HepG2 (cell line): ENCODE data around the gene PLD1. TPM values are rescaled to one million over a fixed set of nuclear protein-coding genes. Genes with fewer than 3 reads are reported as not detected.
A peak's percentile ranks its signal among the peaks of the same experiment; 100 is the strongest.

ENCODE experiments used
- ATAC-seq: fragments of 200-7000 bp; cut with Tn5 transposase; 3 replicates; pipeline ENCODE4 v1.9.1; 2020; ENCODE audit warnings: mild to moderate bottlenecking, moderate library complexity
- Bru-seq: library from RNA; stranded (reverse); fragments of 400-500 nt; gene quantifications from one replicate; lab custom pipeline; 2021; lab: Mats Ljungman, UMichigan
- BruChase-seq, 2 experiments: library from RNA; stranded (reverse); fragments of 400-500 nt; gene quantifications; one replicate each; lab custom pipeline; 2021; lab: Mats Ljungman, UMichigan
- BruUV-seq: library from RNA; stranded (reverse); fragments of 400-500 nt; replicated peaks from 2 replicates; lab custom pipeline; 2021; lab: Mats Ljungman, UMichigan
- CTCF ChIA-PET: fragments of 300-600 bp; formaldehyde crosslinking; extraction: SDS; loops from one replicate; lab custom pipeline; 2021; ENCODE audit warnings: low total read pairs, inconsistent platforms, low intra/inter-chr PET ratio; lab: Yijun Ruan, JAX
- POLR2A ChIA-PET: fragments of 350-600 bp; sonication (Branson Sonifier 250); formaldehyde crosslinking; loops from one replicate; lab custom pipeline; 2020; ENCODE audit warnings: antibody characterized with exemption, inconsistent platforms; lab: Yijun Ruan, JAX
- DNase-seq: peaks from one replicate; pipeline ENCODE4 v3.0.0-alpha.2; 2015; ENCODE audit warnings: low spot score
- FAIRE-seq: peaks from 3 replicates; lab custom pipeline; 2011; peaks lifted over from hg19 to GRCh38; lab: Jason Lieb, UNC
- H2AFZ ChIP-seq: one replicate; pipeline ENCODE4 v1.6.1; 2011; ENCODE audit warnings: low read length, inconsistent platforms
- H3K27ac ChIP-seq: fragments of 300-600 bp; 3 replicates; pipeline ENCODE4 v1.8.0; 2011; ENCODE audit warnings: mixed run types, mild to moderate bottlenecking, mixed read lengths, low read length, inconsistent platforms; ENCODE audit not compliant: insufficient read depth; ENCODE audit errors: extremely low read length
- H3K27me3 ChIP-seq, 2 experiments: fragments of 200-600 bp in 1 of 2; 2 replicates in 1 of 2; 3 replicates in 1 of 2; pipeline versions ENCODE4 v1.6.0 to v1.8.0; 2011; ENCODE audit warnings: low read length in 2 of 2, mild to moderate bottlenecking in 2 of 2, moderate library complexity in 2 of 2, inconsistent platforms in 1 of 2; ENCODE audit not compliant: insufficient read depth in 2 of 2, control insufficient read depth in 1 of 2
- H3K36me3 ChIP-seq, 2 experiments: fragments of 200-600 bp in 1 of 2; replicated peaks in 1 of 2; 2 replicates in 1 of 2; 3 replicates in 1 of 2; pipeline versions ENCODE4 v1.5.1 to v1.8.0; 2011; ENCODE audit warnings: low read length in 2 of 2, inconsistent platforms in 1 of 2; ENCODE audit not compliant: insufficient read depth in 2 of 2, control insufficient read depth in 1 of 2
- H3K4me1 ChIP-seq: 2 replicates; pipeline ENCODE4 v1.5.1; 2012; ENCODE audit warnings: low read length, inconsistent platforms; ENCODE audit not compliant: insufficient read depth
- H3K4me2 ChIP-seq: 2 replicates; pipeline ENCODE4 v1.6.0; 2011; ENCODE audit warnings: low read depth, low read length, inconsistent platforms
- H3K4me3 ChIP-seq, 3 experiments: fragments of 200-600 bp in 1 of 3; sonication (generic), shearing (Covaris generic) in 1 of 3; replicated peaks in 1 of 3; 2 replicates each; pipeline ENCODE4 v1.5.1; 2011 to 2016; ENCODE audit warnings: low read length in 3 of 3, inconsistent platforms in 2 of 3, low read depth in 2 of 3, mild to moderate bottlenecking in 2 of 3, control low read depth in 1 of 3, mixed read lengths in 1 of 3; ENCODE audit not compliant: insufficient read depth in 1 of 3
- H3K79me2 ChIP-seq: one replicate; pipeline ENCODE4 v1.6.1; 2011; ENCODE audit warnings: low read length, inconsistent platforms; ENCODE audit not compliant: insufficient read depth
- H3K9ac ChIP-seq: 2 replicates; pipeline ENCODE4 v1.6.0; 2011; ENCODE audit warnings: mild to moderate bottlenecking, low read depth, low read length, inconsistent platforms; ENCODE audit not compliant: insufficient read depth
- H3K9me3 ChIP-seq: 2 replicates; pipeline ENCODE4 v1.5.1; 2012; ENCODE audit warnings: mild to moderate bottlenecking, low read length
- H4K20me1 ChIP-seq: 2 replicates; pipeline ENCODE4 v1.6.0; 2011; ENCODE audit warnings: inconsistent platforms, mild to moderate bottlenecking, low read length, moderate library complexity; ENCODE audit not compliant: insufficient read depth
- HOXA7 ChIP-seq: sonication (generic); formaldehyde crosslinking; IDR thresholded peaks from 2 replicates; pipeline ENCODE4 v1.8.1; 2022; ENCODE audit warnings: mild to moderate bottlenecking, missing genetic modification reagents, moderate library complexity
- MAF1 ChIP-seq: sonication (generic); formaldehyde crosslinking; IDR thresholded peaks from 2 replicates; pipeline ENCODE4 v1.5.0; 2020; ENCODE audit warnings: missing genetic modification reagents, borderline replicate concordance
- MXD3 ChIP-seq: IDR thresholded peaks from 2 replicates; pipeline ENCODE4 v1.6.1; 2016; ENCODE audit warnings: mild to moderate bottlenecking, missing biosample characterization, missing genetic modification reagents
- RFX5 ChIP-seq: IDR thresholded peaks from 2 replicates; pipeline ENCODE4 v1.6.1; 2011; ENCODE audit warnings: low read depth, low read length, improper control_type of control experiment
- RFXAP ChIP-seq: sonication (generic); formaldehyde crosslinking; IDR thresholded peaks from 2 replicates; pipeline ENCODE4 v1.4.0; 2020; ENCODE audit warnings: missing genetic modification reagents, borderline replicate concordance
- SNAPC2 ChIP-seq: sonication (generic); formaldehyde crosslinking; IDR thresholded peaks from 2 replicates; pipeline ENCODE4 v1.8.1; 2022; ENCODE audit warnings: mild to moderate bottlenecking, missing genetic modification reagents
- TFDP1 ChIP-seq: IDR thresholded peaks from 2 replicates; pipeline ENCODE4 v1.6.1; 2016; ENCODE audit warnings: missing compliant biosample characterization, missing genetic modification reagents, borderline replicate concordance
- TRAFD1 ChIP-seq: sonication (generic); formaldehyde crosslinking; IDR thresholded peaks from 2 replicates; pipeline ENCODE4 v1.5.1; 2020; ENCODE audit warnings: missing genetic modification reagents, mild to moderate bottlenecking, borderline replicate concordance
- ZKSCAN8 ChIP-seq: IDR thresholded peaks from 2 replicates; pipeline ENCODE4 v1.6.1; 2016; ENCODE audit warnings: borderline replicate concordance, missing genetic modification reagents, missing compliant biosample characterization
- ZNF234 ChIP-seq: sonication (generic); formaldehyde crosslinking; conservative IDR thresholded peaks from 2 replicates; pipeline ENCODE4 v1.5.1; 2020; ENCODE audit warnings: mild to moderate bottlenecking, missing genetic modification reagents
- ZNF275 ChIP-seq: sonication (generic); formaldehyde crosslinking; IDR thresholded peaks from 2 replicates; pipeline ENCODE4 v1.8.0; 2022; ENCODE audit warnings: missing genetic modification reagents, mild to moderate bottlenecking, inconsistent platforms, borderline replicate concordance
- WGBS: methylation state at CpG from one replicate; pipeline ENCODE4 v1.1.6; 2017; ENCODE audit warnings: low lambda C conversion rate; 5-methylcytosine and 5-hydroxymethylcytosine counted together
- in situ Hi-C: cut with HindIII; loops from 2 replicates; pipeline ENCODE4 v1.10.0; 2017; ENCODE audit warnings: low pct_unique_long_range_greater_than_20kb; ENCODE audit not compliant: extremely low pct_ligation_motif_present
- intact Hi-C: fragments of 100-400 bp; cut with micrococcal nuclease; formaldehyde crosslinking; loops from one replicate; pipeline ENCODE4 v1.10.0; 2022; ENCODE audit not compliant: unreplicated experiment
- long read RNA-seq, 2 experiments: library from RNA in 1 of 2; library from polyadenylated mRNA in 1 of 2; stranded (forward) in 1 of 2; unstranded in 1 of 2; transcript quantifications; one replicate each; pipeline ENCODE4 v2.0.0, GENCODE V29; 2019 to 2022
- polyA minus RNA-seq, 3 experiments: library from RNA; depleted of rRNA, polyadenylated mRNA; stranded (reverse); fragments of >200 nt; gene quantifications; 2 replicates each; pipeline ENCODE4 v1.2.3, GENCODE V29; 2011; ENCODE audit warnings: low replicate concordance in 1 of 3
- polyA plus RNA-seq, 8 experiments: library from polyadenylated mRNA; depleted of rRNA in 3 of 8; stranded (reverse) in 7 of 8; unstranded in 1 of 8; fragments of >200 nt; fragmentation: Illumina TruSeq in 4 of 8; extraction: Trizol in 4 of 8; gene quantifications; 2 replicates each; pipeline versions ENCODE4 v1.2.1 to v1.2.3, GENCODE V29; 2011 to 2016; ENCODE audit warnings: low read depth in 4 of 8, missing spikeins in 1 of 8, mixed read lengths in 1 of 8; ENCODE audit not compliant: insufficient read depth in 1 of 8
- total RNA-seq, 5 experiments: library from RNA; depleted of rRNA; stranded (reverse); fragments of >200 nt; fragmentation: Illumina TruSeq; extraction: Trizol; gene quantifications; 2 replicates each; pipeline ENCODE4 v1.2.3, GENCODE V29; 2016; ENCODE audit warnings: low read depth in 1 of 5

The PLD1 gene
- total RNA-seq (2016; rRNA removed; fragmentation: Illumina TruSeq; extraction: Trizol): 27.1 and 33.6 TPM in 2 replicates
- 12.6 and 14.9 TPM in 2 replicates for total RNA-seq (2016; cell fraction: cytosol; rRNA removed; fragmentation: Illumina TruSeq; extraction: Trizol; ENCODE audit: low read depth)
- total RNA-seq (2016; cell fraction: insoluble cytoplasmic fraction; rRNA removed; fragmentation: Illumina TruSeq; extraction: Trizol): 28.7 and 35.7 TPM in 2 replicates
- 12.9 and 13.9 TPM in 2 replicates for total RNA-seq (2016; cell fraction: membrane; rRNA removed; fragmentation: Illumina TruSeq; extraction: Trizol)
- total RNA-seq (2016; cell fraction: nucleus; rRNA removed; fragmentation: Illumina TruSeq; extraction: Trizol): 61.9 and 62.3 TPM in 2 replicates
- 50.3 and 59.4 TPM in 2 replicates for polyA plus RNA-seq (2011; rRNA removed)
- 28.6 and 41.2 TPM in 2 replicates for polyA plus RNA-seq (2011; cell fraction: cytosol; rRNA removed)
- 71.6 and 77.3 TPM in 2 replicates for polyA plus RNA-seq (2011; cell fraction: nucleus; rRNA removed)
- 41.8 and 49.9 TPM in 2 replicates for polyA plus RNA-seq (2012)
- 3.8 and 4.4 TPM in 2 replicates for polyA plus RNA-seq (2016; cell fraction: cytosol; fragmentation: Illumina TruSeq; extraction: Trizol; ENCODE audit: low read depth)
- polyA plus RNA-seq (2016; cell fraction: insoluble cytoplasmic fraction; fragmentation: Illumina TruSeq; extraction: Trizol; ENCODE audit: low read depth): 25.0 and 25.2 TPM in 2 replicates
- polyA plus RNA-seq (2016; cell fraction: membrane; fragmentation: Illumina TruSeq; extraction: Trizol; ENCODE audit: low read depth): 6.2 and 6.8 TPM in 2 replicates
- polyA plus RNA-seq (2016; cell fraction: nucleus; fragmentation: Illumina TruSeq; extraction: Trizol; ENCODE audit: insufficient read depth, low read depth): 33.1 and 33.7 TPM in 2 replicates
- polyA minus RNA-seq (2011; rRNA and poly(A)+ RNA removed; ENCODE audit: low replicate concordance): 21.7 and 144 TPM in 2 replicates
- 63.4 and 75.3 TPM in 2 replicates for polyA minus RNA-seq (2011; cell fraction: cytosol; rRNA and poly(A)+ RNA removed)
- polyA minus RNA-seq (2011; cell fraction: nucleus; rRNA and poly(A)+ RNA removed): 391 and 460 TPM in 2 replicates
- percentile 91 among the genes with signal in this experiment for Bru-seq, nascent RNA
- percentile 75 among the genes with signal in this experiment for BruChase-seq, experiment 1, labeled RNA remaining after a 6-hour chase
- BruChase-seq, experiment 2, labeled RNA remaining after a 2-hour chase: percentile 81 among the genes with signal in this experiment
- long read RNA-seq, experiment 1, full-length matches to known transcripts: 7 of 14 reads
- long read RNA-seq, experiment 1, partial matches to known transcripts: 2 of 14 reads
- long read RNA-seq, experiment 1, other reads (novel, unspliced or antisense): 5 of 14 reads
- long read RNA-seq, experiment 2, full-length matches to known transcripts: 16 of 101 reads
- long read RNA-seq, experiment 2, partial matches to known transcripts: 23 of 101 reads
- long read RNA-seq, experiment 2, other reads (novel, unspliced or antisense): 62 of 101 reads

GRCh38 chr3:171809861-171810628, at the start of gene PLD1:
Gene PLD1, minus strand, starts transcription at chr3:171810483. Its CDS starts 72,432 bp downstream, at chr3:171738051.
- H3K9me3 ChIP-seq: no peaks in the 10 kb centered on the region
- ATAC-seq (peak; percentile 87), DNase-seq (peak; percentile 77), FAIRE-seq (no peak)
- no peaks in the 10 kb centered on the region for H3K36me3 ChIP-seq
- H3K4me2 ChIP-seq: peak within 1 kb of the TSS; percentile 83
- H3K9ac ChIP-seq: peak within 1 kb of the TSS; percentile 90
- ChIA-PET CTCF (no interaction called here), POLR2A (interaction anchor here (0.5 to 6.5 kb wide), 21 partner anchors 8 to 394 kb away, joined by 3 to 91 read pairs (median 5); partner anchors contain the start of genes FNDC3B and TMEM212)
- peaks cover 58% of the 10 kb centered on the region for H3K79me2 ChIP-seq
- H3K27me3 ChIP-seq: no peaks in the 10 kb centered on the region; a peak in 1 of 5 replicates
- BruUV-seq: no TSS peak
- 4% methylated on average over 5 of the region's 78 CpGs for WGBS
- no peak within 1 kb of the TSS for H2AFZ ChIP-seq
- H4K20me1 ChIP-seq: no peaks in the 10 kb centered on the region
- H3K4me1 ChIP-seq: peaks cover 62% of the 10 kb centered on the region
- H3K4me3 ChIP-seq: peak within 1 kb of the TSS; percentile 73 to 91 (median 85)
- in situ Hi-C loops (no loop called here), intact Hi-C loops (loop anchor here (2.0 to 5.0 kb wide), 2 partner anchors 15 to 232 kb away; no protein-coding TSS in a partner anchor)
- H3K27ac ChIP-seq: peak within 1 kb of the TSS; percentile 96
- TF ChIP-seq RFX5 (no peak), SNAPC2 (CRISPR knock-in tag) (no peak), TFDP1 (CRISPR knock-in tag) (peak; percentile 73; the same call in 1 of the 2 replicates), ZKSCAN8 (CRISPR knock-in tag) (no peak; the same call in 1 of the 2 replicates), ZNF234 (CRISPR knock-in tag) (peak; percentile 76; the same call in 1 of the 2 replicates), ZNF275 (peak; percentile 95), MXD3 (peak; percentile 16; the same call in 1 of the 2 replicates), MAF1 (no peak), TRAFD1 (no peak), HOXA7 (CRISPR knock-in tag) (no peak; the same call in 1 of the 2 replicates), RFXAP (peak; percentile 74)
